Measurements from ENCODE around the gene ZNF765. TPM values are rescaled to one million over a fixed set of nuclear protein-coding genes. Genes with fewer than 3 reads are reported as not detected.
A peak's percentile ranks its signal among the peaks of the same experiment; 100 is the strongest.
"Not testable (repeated sequence)": the region's sequence is repeated elsewhere in the genome, so short reads cannot be mapped to it uniquely, and the experiment has no call there.

Gene ZNF765
- total RNA-seq, 1 experiment from 2014 or later, result 23.6 TPM

DNA sequence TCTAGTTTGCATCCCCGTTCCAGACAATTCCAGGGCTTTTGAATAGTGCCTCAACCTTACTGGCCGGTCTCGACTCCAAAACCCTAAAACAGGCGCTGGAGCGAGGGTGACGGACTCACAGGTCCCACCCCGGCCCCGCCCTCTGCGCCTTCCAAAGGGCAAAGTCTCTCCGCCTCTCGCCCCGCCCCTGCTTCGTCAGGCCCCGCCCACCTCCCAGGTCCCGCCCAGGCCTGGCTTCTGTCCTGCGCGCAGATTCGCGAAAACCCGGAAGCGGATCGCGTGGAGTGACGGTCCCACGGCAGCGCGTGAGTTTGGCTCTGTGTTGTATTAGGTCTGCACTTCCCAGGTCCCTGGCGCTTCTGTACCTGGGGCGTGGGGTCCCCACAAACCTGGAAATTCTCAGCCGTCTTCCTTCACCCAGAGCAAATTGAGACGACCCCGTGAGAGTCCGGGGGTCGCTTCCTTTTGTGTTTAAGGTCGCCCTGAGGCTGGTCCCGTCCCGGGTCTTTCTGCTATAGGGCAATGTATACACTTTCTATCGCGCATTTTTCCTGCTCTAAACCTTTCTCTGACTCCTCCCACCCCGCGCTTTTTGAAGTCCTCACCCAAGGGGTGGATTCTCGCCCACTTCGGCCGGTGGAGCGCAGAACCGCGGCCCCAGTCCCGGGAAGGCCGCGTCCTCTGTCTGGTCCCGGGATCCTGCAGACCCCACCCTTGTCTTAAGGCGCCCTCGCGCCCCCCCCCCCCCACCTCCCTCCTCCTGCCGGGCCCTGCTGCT, 72.7 kb downstream of the ZNF765 start, which contains the start of gene ZNF813:
TSS of gene ZNF813 (plus strand) at position 249 of the 778 bp plus-strand sequence. CDS start 16,090 bp downstream, outside the sequence.
- Mint-ChIP-seq H3K36me3 (peaks cover 6% of the 10 kb centered on the region; the same call in 1 of the 2 replicates), H3K9me3 (no peaks in the 10 kb centered on the region), H3K27ac (peak within 1 kb of the TSS; percentile 90), H3K4me3 (peak within 1 kb of the TSS; percentile 93), H3K4me1 (peaks cover 48% of the 10 kb centered on the region), H3K27me3 (ENCODE audit: low read depth) (peaks cover 8% of the 10 kb centered on the region)
- POLR2A ChIA-PET, result no interaction called here
- CTCF ChIA-PET, result interaction anchor here (3.2 kb wide), 1 partner anchor 43 kb away, joined by 12 read pairs; no protein-coding TSS in a partner anchor
- ATAC-seq (peak; percentile 79), DNase-seq (ENCODE audit: low spot score) (peak; percentile 99)
- TF ChIP-seq, protein P1, sequence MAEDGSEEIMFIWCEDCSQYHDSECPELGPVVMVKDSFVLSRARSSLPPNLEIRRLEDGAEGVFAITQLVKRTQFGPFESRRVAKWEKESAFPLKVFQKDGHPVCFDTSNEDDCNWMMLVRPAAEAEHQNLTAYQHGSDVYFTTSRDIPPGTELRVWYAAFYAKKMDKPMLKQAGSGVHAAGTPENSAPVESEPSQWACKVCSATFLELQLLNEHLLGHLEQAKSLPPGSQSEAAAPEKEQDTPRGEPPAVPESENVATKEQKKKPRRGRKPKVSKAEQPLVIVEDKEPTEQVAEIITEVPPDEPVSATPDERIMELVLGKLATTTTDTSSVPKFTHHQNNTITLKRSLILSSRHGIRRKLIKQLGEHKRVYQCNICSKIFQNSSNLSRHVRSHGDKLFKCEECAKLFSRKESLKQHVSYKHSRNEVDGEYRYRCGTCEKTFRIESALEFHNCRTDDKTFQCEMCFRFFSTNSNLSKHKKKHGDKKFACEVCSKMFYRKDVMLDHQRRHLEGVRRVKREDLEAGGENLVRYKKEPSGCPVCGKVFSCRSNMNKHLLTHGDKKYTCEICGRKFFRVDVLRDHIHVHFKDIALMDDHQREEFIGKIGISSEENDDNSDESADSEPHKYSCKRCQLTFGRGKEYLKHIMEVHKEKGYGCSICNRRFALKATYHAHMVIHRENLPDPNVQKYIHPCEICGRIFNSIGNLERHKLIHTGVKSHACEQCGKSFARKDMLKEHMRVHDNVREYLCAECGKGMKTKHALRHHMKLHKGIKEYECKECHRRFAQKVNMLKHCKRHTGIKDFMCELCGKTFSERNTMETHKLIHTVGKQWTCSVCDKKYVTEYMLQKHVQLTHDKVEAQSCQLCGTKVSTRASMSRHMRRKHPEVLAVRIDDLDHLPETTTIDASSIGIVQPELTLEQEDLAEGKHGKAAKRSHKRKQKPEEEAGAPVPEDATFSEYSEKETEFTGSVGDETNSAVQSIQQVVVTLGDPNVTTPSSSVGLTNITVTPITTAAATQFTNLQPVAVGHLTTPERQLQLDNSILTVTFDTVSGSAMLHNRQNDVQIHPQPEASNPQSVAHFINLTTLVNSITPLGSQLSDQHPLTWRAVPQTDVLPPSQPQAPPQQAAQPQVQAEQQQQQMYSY (CRISPR knock-in tag; IDR thresholded peaks at IDR 0.05), result peak; percentile 95
- TF ChIP-seq SP1 (CRISPR knock-in tag; conservative IDR thresholded peaks at IDR 0.05) (peak; percentile 64), NR3C1 (CRISPR knock-in tag; conservative IDR thresholded peaks at IDR 0.05; ENCODE audit: low read depth) (no peak), ZNF263 (CRISPR knock-in tag; IDR thresholded peaks at IDR 0.05; ENCODE audit: low read depth) (0 out of 2 replicates have a peak, but pooled peaks have one; percentile 34)
- TF ChIP-seq, protein P2, sequence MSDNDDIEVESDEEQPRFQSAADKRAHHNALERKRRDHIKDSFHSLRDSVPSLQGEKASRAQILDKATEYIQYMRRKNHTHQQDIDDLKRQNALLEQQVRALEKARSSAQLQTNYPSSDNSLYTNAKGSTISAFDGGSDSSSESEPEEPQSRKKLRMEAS (CRISPR knock-in tag; IDR thresholded peaks at IDR 0.05), result peak; percentile 31; the same call in 1 of the 2 replicates

DNA sequence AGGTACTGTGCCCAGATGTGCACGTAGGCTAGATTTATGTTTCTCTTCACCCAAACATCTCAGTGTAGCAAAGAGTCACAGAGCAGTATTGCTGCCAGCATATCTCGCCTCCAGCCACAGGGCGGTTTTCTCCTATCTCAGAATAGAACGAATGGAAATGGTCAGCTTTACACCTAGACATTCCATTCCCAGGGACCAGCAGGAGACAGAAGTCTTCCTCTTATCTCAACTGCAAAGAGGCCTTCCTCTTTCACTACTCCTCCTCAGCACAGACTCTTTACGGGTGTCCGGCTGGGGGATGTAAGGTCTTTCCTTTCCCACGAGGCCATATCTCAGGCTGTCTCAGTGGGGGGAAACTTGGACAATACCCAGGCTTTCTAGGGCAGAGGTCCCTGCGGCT, 73.7 kb downstream of the ZNF765 start:
- peaks cover 42% of the 10 kb centered on the region for H3K4me1 Mint-ChIP-seq
- 0 out of 2 replicates have a peak overlapping the region, but pooled peaks have one; percentile 0 for H3K27ac Mint-ChIP-seq

DNA sequence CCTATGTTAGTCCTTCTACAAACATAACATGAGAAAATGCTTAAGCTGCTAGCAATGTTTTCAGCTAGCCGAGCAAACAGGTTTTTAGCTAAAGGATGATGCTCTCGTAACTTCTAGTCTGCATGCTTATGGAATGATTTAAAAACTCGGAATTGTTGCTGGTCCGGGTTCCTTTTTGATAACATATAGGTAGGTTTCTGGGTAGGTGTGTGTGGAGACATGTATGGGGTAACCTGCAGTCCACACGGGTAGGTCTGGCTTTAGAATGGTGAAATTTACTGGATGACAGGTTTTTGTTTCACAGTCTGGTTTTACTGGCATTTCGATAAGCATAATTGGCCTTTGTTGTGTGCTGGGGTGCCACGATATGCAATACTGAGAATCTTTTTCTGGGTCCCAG, 77.0 kb downstream of the ZNF765 start:
- ChIA-PET CTCF (interaction anchor here (1.1 to 3.8 kb wide), 3 partner anchors 47 to 49 kb away, joined by 4 to 44 read pairs (median 6); no protein-coding TSS in a partner anchor), POLR2A (no interaction called here)
- Mint-ChIP-seq H3K36me3 (peaks cover 10% of the 10 kb centered on the region), H3K4me1 (peaks cover 36% of the 10 kb centered on the region), H3K9me3 (0 out of 2 replicates have a peak, but pooled peaks cover 3% of the 10 kb centered on the region), H3K27me3 (ENCODE audit: low read depth) (no peaks in the 10 kb centered on the region), H3K27ac (no peak overlapping the region), H3K4me3 (no peak overlapping the region)
- ATAC-seq, result no peak
- DNase-seq (ENCODE audit: low spot score), result no peak
- no peak for TF ChIP-seq ZNF138 (CRISPR knock-in tag; conservative IDR thresholded peaks at IDR 0.05)
- TF ChIP-seq, protein P3, sequence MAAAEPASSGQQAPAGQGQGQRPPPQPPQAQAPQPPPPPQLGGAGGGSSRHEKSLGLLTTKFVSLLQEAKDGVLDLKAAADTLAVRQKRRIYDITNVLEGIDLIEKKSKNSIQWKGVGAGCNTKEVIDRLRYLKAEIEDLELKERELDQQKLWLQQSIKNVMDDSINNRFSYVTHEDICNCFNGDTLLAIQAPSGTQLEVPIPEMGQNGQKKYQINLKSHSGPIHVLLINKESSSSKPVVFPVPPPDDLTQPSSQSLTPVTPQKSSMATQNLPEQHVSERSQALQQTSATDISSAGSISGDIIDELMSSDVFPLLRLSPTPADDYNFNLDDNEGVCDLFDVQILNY (CRISPR knock-in tag; IDR thresholded peaks at IDR 0.05), result no peak

More for the DNA sequence above, 73.7 kb downstream of the ZNF765 start:
- H3K27me3 Mint-ChIP-seq (ENCODE audit: low read depth); H3K9me3 Mint-ChIP-seq; DNase-seq (ENCODE audit: low spot score); POLR2A ChIA-PET; ATAC-seq; H3K36me3 Mint-ChIP-seq: not testable (repeated sequence)
- peak overlapping the region; percentile 93 for H3K4me3 Mint-ChIP-seq
- CTCF ChIA-PET, result interaction anchor here (1.1 to 1.2 kb wide), 2 partner anchors 44 to 273 kb away, joined by 3 read pairs; no protein-coding TSS in a partner anchor

DNA sequence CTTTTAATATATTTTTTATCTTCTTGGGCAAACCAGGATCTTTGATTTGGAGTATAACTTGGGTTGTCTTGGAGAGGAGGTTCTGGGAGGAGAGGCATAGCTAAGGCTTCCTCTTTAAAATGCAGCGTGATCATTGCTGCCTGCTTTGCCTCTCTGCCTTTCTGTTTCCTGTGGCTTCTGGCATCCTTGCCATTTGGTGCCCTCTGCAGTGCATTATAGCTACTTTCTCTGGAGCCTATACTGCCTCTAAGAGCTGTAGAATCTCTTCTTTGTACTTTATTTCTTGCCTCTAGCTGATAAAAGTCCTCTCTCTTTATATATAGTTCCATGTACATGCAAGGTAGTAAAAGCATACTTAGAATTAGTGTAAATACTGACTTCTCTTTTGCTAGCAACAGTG, 79.9 kb downstream of the ZNF765 start:
- H3K4me1 Mint-ChIP-seq, result peaks cover 19% of the 10 kb centered on the region
- H3K36me3 Mint-ChIP-seq, result peaks cover 33% of the 10 kb centered on the region
- H3K27ac Mint-ChIP-seq; POLR2A ChIA-PET; DNase-seq (ENCODE audit: low spot score); H3K4me3 Mint-ChIP-seq; H3K27me3 Mint-ChIP-seq (ENCODE audit: low read depth): not testable (repeated sequence)
- CTCF ChIA-PET, result interaction anchor here (0.5 to 3.8 kb wide), 13 partner anchors 9 to 318 kb away, joined by 3 to 44 read pairs (median 4); partner anchors contain the start of gene ZNF761
- peaks cover 19% of the 10 kb centered on the region for H3K9me3 Mint-ChIP-seq
- peak; percentile 71 for ATAC-seq

DNA sequence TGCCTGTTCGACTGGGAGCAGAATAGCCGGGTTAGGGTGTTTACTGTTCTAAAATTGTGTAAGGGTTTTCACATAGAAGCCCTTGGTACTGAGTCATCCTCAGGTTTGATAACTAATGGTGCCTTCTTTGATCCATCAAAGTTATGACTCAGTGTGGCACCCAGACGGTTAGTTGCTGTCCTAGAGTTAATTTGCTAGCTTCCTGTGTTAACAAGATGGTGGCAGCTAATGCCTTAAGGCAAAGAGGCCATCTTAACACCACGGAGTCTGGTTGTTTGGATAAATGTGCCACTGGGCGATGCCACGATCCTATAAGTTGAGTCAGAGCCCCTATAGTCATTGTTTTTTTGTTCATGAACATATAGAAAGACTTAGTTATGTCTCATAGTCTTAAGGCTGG, 80.5 kb downstream of the ZNF765 start:
- H3K36me3 Mint-ChIP-seq, result peaks cover 39% of the 10 kb centered on the region
- DNase-seq (ENCODE audit: low spot score); H3K4me3 Mint-ChIP-seq; H3K27me3 Mint-ChIP-seq (ENCODE audit: low read depth); H3K27ac Mint-ChIP-seq; POLR2A ChIA-PET; ATAC-seq: not testable (repeated sequence)
- H3K9me3 Mint-ChIP-seq, result peaks cover 26% of the 10 kb centered on the region
- CTCF ChIA-PET, result interaction anchor here (0.6 to 3.8 kb wide), 10 partner anchors 9 to 317 kb away, joined by 3 to 44 read pairs (median 4); partner anchors contain the start of gene ZNF761
- peaks cover 13% of the 10 kb centered on the region for H3K4me1 Mint-ChIP-seq

Other genes starting within 250 kb of the ZNF765 start
- gene ZNF347, start 236.1 kb upstream of the ZNF765 start, total RNA-seq (2021), result 10.9 to 11.3 TPM (median 11.0 TPM) in 3 replicates
- 5.3 to 7.5 TPM (median 5.7 TPM) in 3 replicates for gene ZNF665, start 201.8 kb upstream of the ZNF765 start, total RNA-seq (2021)
- 56.9 to 60.1 TPM (median 58.8 TPM) in 3 replicates for gene ZNF677, start 140.3 kb upstream of the ZNF765 start, total RNA-seq (2021)
- gene VN1R2, start 136.9 kb upstream of the ZNF765 start, total RNA-seq (2021), result not detected in 3 replicates
- not detected in 3 replicates for gene VN1R4, start 127.4 kb upstream of the ZNF765 start, total RNA-seq (2021)
- gene ZNF845, start 61.4 kb upstream of the ZNF765 start, total RNA-seq (2021), result 16.0 to 18.5 TPM (median 16.3 TPM) in 3 replicates
- 46.9 to 59.7 TPM (median 48.6 TPM) in 3 replicates for gene ZNF525, start 29.4 kb upstream of the ZNF765 start, total RNA-seq (2021)
- gene ZNF761, start 36.8 kb downstream of the ZNF765 start, total RNA-seq (2021), result 28.4 to 29.7 TPM (median 29.4 TPM) in 3 replicates
- gene ZNF813, start 72.6 kb downstream of the ZNF765 start, total RNA-seq (2021), result 15.2 to 17.6 TPM (median 17.5 TPM) in 3 replicates
- gene ZNF331, start 143.0 kb downstream of the ZNF765 start, total RNA-seq (2021), result 56.0 to 62.0 TPM (median 56.7 TPM) in 3 replicates
- not detected in 3 replicates for gene DPRX, start 236.8 kb downstream of the ZNF765 start, total RNA-seq (2021)